ENCODE results near the gene ANKRD63.

ANKRD63 gene

GRCh38 chr15:40273428-40273827 is 9.4 kb downstream of the ANKRD63 start (continued):
- no peak for TF ChIP-seq POU6F1 (CRISPR knock-in tag; IDR thresholded peaks at IDR 0.05; ENCODE audit: borderline replicate concordance, low read depth)
- no peak for TF ChIP-seq RARB (CRISPR knock-in tag; IDR thresholded peaks at IDR 0.05)
- no peak for TF ChIP-seq ZNF8 (CRISPR knock-in tag; IDR thresholded peaks at IDR 0.05)
- no peak for TF ChIP-seq OSR1 (CRISPR knock-in tag; IDR thresholded peaks at IDR 0.05)
- TF ChIP-seq SNAI2 (CRISPR knock-in tag; IDR thresholded peaks at IDR 0.05), result no peak
- TF ChIP-seq ISL1 (CRISPR knock-in tag; IDR thresholded peaks at IDR 0.05), result no peak

- no peak for TF ChIP-seq BACH2 (CRISPR knock-in tag; IDR thresholded peaks at IDR 0.05; ENCODE audit: borderline replicate concordance)
- TF ChIP-seq GLIS3 (CRISPR knock-in tag; IDR thresholded peaks at IDR 0.05), result no peak
- TF ChIP-seq CSRNP3 (CRISPR knock-in tag; IDR thresholded peaks at IDR 0.05), result no peak
- TF ChIP-seq ZC3H10 (CRISPR knock-in tag; IDR thresholded peaks at IDR 0.05), result no peak
- TF ChIP-seq ESRRG (CRISPR knock-in tag; IDR thresholded peaks at IDR 0.05), result no peak
- no peak for TF ChIP-seq ZFP3 (CRISPR knock-in tag; IDR thresholded peaks at IDR 0.05)
- TF ChIP-seq PPARA (CRISPR knock-in tag; IDR thresholded peaks at IDR 0.05; ENCODE audit: borderline replicate concordance), result no peak
- no peak for TF ChIP-seq OSR1 (CRISPR knock-in tag; IDR thresholded peaks at IDR 0.05)
- TF ChIP-seq PATZ1 (CRISPR knock-in tag; IDR thresholded peaks at IDR 0.05; ENCODE audit: borderline replicate concordance), result no peak
- no peak for TF ChIP-seq POU6F1 (CRISPR knock-in tag; IDR thresholded peaks at IDR 0.05; ENCODE audit: borderline replicate concordance, low read depth)
- TF ChIP-seq ZNF565 (CRISPR knock-in tag; conservative IDR thresholded peaks at IDR 0.05; ENCODE audit: low read depth), result no peak
- TF ChIP-seq TOX (CRISPR knock-in tag; IDR thresholded peaks at IDR 0.05; ENCODE audit: borderline replicate concordance), result no peak
- TF ChIP-seq TCF4 (CRISPR knock-in tag; IDR thresholded peaks at IDR 0.05; ENCODE audit: borderline replicate concordance), result no peak
- no peak for TF ChIP-seq ZFP30 (CRISPR knock-in tag; IDR thresholded peaks at IDR 0.05)
- TF ChIP-seq ZNF8 (CRISPR knock-in tag; IDR thresholded peaks at IDR 0.05), result no peak
- TF ChIP-seq ARNTL (CRISPR knock-in tag; IDR thresholded peaks at IDR 0.05; ENCODE audit: borderline replicate concordance, low read depth), result no peak
- ATAC-seq, result no peak
These were observed 10.3 kb downstream of the ANKRD63 start for GRCh38 chr15:40272485-40273056.

- no peak for ATAC-seq
- TF ChIP-seq ARNTL (CRISPR knock-in tag; IDR thresholded peaks at IDR 0.05; ENCODE audit: borderline replicate concordance, low read depth), result no peak
These were observed 11.0 kb downstream of the ANKRD63 start for GRCh38 chr15:40271685-40272484.

- ATAC-seq, result no peak
- TF ChIP-seq CREB5 (CRISPR knock-in tag; IDR thresholded peaks at IDR 0.05; ENCODE audit: low read depth) (no peak), ESRRG (CRISPR knock-in tag; IDR thresholded peaks at IDR 0.05) (no peak), PPARA (CRISPR knock-in tag; IDR thresholded peaks at IDR 0.05; ENCODE audit: borderline replicate concordance) (no peak), TOX (CRISPR knock-in tag; IDR thresholded peaks at IDR 0.05; ENCODE audit: borderline replicate concordance) (no peak), TSHZ2 (CRISPR knock-in tag; IDR thresholded peaks at IDR 0.05) (no peak), ARNTL (CRISPR knock-in tag; IDR thresholded peaks at IDR 0.05; ENCODE audit: borderline replicate concordance, low read depth) (no peak), ZNF565 (CRISPR knock-in tag; conservative IDR thresholded peaks at IDR 0.05; ENCODE audit: low read depth) (no peak), SNAI2 (CRISPR knock-in tag; IDR thresholded peaks at IDR 0.05) (no peak)
These were observed 12.4 kb downstream of the ANKRD63 start for GRCh38 chr15:40270246-40270995.

All from SK-N-SH treated with all-trans-retinoic acid at 6 μM for 48 hours (cell line).